HepG2 (cell line): ENCODE results near the gene S100A12. TPM values are rescaled to one million over a fixed set of nuclear protein-coding genes. Genes with fewer than 3 reads are reported as not detected.
A peak's percentile ranks its signal among the peaks of the same experiment; 100 is the strongest.

Experiments used
- ATF7 ChIP-seq, 2 experiments: fragments of 450-650 bp in 1 of 2; sonication (generic) in 1 of 2; formaldehyde crosslinking in 1 of 2; IDR thresholded peaks; 2 replicates each; pipeline versions ENCODE4 v1.4.0 to v1.6.1; 2016 to 2020; ENCODE audit warnings: antibody characterized with exemption in 1 of 2, mild to moderate bottlenecking in 1 of 2, missing genetic modification reagents in 1 of 2
- GLMP ChIP-seq: sonication (generic); formaldehyde crosslinking; IDR thresholded peaks from 2 replicates; pipeline ENCODE4 v1.9.0; 2021; ENCODE audit warnings: missing genetic modification reagents, mild to moderate bottlenecking, borderline replicate concordance
- GTF3A ChIP-seq: sonication (generic); formaldehyde crosslinking; conservative IDR thresholded peaks from 2 replicates; pipeline ENCODE4 v1.4.0; 2020; ENCODE audit warnings: mild to moderate bottlenecking, missing genetic modification reagents
- HMGXB4 ChIP-seq, 2 experiments: sonication (generic) in 1 of 2; formaldehyde crosslinking in 1 of 2; IDR thresholded peaks; 2 replicates each; pipeline versions ENCODE4 v1.4.0 to v1.6.1; 2018 to 2020; ENCODE audit warnings: missing genetic modification reagents in 2 of 2, borderline replicate concordance in 1 of 2, low read depth in 1 of 2, mild to moderate bottlenecking in 1 of 2, missing biosample characterization in 1 of 2
- HOXA9 ChIP-seq: sonication (generic); formaldehyde crosslinking; IDR thresholded peaks from 2 replicates; pipeline ENCODE4 v1.8.1; 2022; ENCODE audit warnings: missing genetic modification reagents, mild to moderate bottlenecking, moderate library complexity, borderline replicate concordance
- JARID2 ChIP-seq: sonication (generic); formaldehyde crosslinking; IDR thresholded peaks from 2 replicates; pipeline ENCODE4 v1.8.1; 2023; ENCODE audit warnings: missing genetic modification reagents, inconsistent platforms; ENCODE audit not compliant: insufficient replicate concordance
- MEIS1 ChIP-seq: sonication (generic); formaldehyde crosslinking; IDR thresholded peaks from 2 replicates; pipeline ENCODE4 v1.9.0; 2021; ENCODE audit warnings: mild to moderate bottlenecking, missing genetic modification reagents, moderate library complexity, borderline replicate concordance
- NFKBIZ ChIP-seq: IDR thresholded peaks from 2 replicates; pipeline ENCODE4 v1.6.1; 2018; ENCODE audit warnings: missing genetic modification reagents, missing compliant biosample characterization
- NR2F2 ChIP-seq: IDR thresholded peaks from 2 replicates; pipeline ENCODE4 v1.6.1; 2012; ENCODE audit warnings: low read depth, inconsistent platforms, borderline replicate concordance
- STAT6 ChIP-seq: sonication (generic); formaldehyde crosslinking; IDR thresholded peaks from 2 replicates; pipeline ENCODE4 v1.4.0; 2020; ENCODE audit warnings: missing genetic modification reagents, mild to moderate bottlenecking, borderline replicate concordance
- TFDP1 ChIP-seq: IDR thresholded peaks from 2 replicates; pipeline ENCODE4 v1.6.1; 2016; ENCODE audit warnings: missing compliant biosample characterization, missing genetic modification reagents, borderline replicate concordance
- TGIF2 ChIP-seq: IDR thresholded peaks from 2 replicates; pipeline ENCODE4 v1.6.1; 2016; ENCODE audit warnings: control low read depth, missing compliant biosample characterization
- TP53 ChIP-seq: sonication (generic); formaldehyde crosslinking; conservative IDR thresholded peaks from 2 replicates; pipeline ENCODE4 v1.4.0; 2020; ENCODE audit warnings: missing genetic modification reagents
- ZMAT3 ChIP-seq: sonication (generic); formaldehyde crosslinking; conservative IDR thresholded peaks from 2 replicates; pipeline ENCODE4 v1.7.0; 2021; ENCODE audit warnings: missing genetic modification reagents
- ZNF18 ChIP-seq: sonication (generic); formaldehyde crosslinking; IDR thresholded peaks from 2 replicates; pipeline ENCODE4 v1.8.0; 2022; ENCODE audit warnings: mild to moderate bottlenecking, missing genetic modification reagents; ENCODE audit not compliant: insufficient replicate concordance
- ZNF224 ChIP-seq: sonication (generic); formaldehyde crosslinking; IDR thresholded peaks from 2 replicates; pipeline ENCODE4 v1.5.0; 2020; ENCODE audit warnings: mild to moderate bottlenecking, missing genetic modification reagents
- ZNF446 ChIP-seq: sonication (generic); formaldehyde crosslinking; IDR thresholded peaks from 2 replicates; pipeline ENCODE4 v1.5.0; 2020; ENCODE audit warnings: mild to moderate bottlenecking, missing genetic modification reagents
- ZNF7 ChIP-seq: IDR thresholded peaks from 2 replicates; pipeline ENCODE4 v1.6.1; 2016; ENCODE audit warnings: missing biosample characterization, missing genetic modification reagents
- ZNF773 ChIP-seq: sonication (generic); formaldehyde crosslinking; IDR thresholded peaks from 2 replicates; pipeline ENCODE4 v1.4.0; 2020; ENCODE audit warnings: missing genetic modification reagents, borderline replicate concordance
- ZNF777 ChIP-seq: sonication (generic); formaldehyde crosslinking; IDR thresholded peaks from 2 replicates; pipeline ENCODE4 v1.4.0; 2020; ENCODE audit warnings: missing genetic modification reagents
- ZNF792 ChIP-seq: IDR thresholded peaks from 2 replicates; pipeline ENCODE4 v1.6.1; 2016
- polyA plus RNA-seq, 8 experiments: library from polyadenylated mRNA; depleted of rRNA in 3 of 8; stranded (reverse) in 7 of 8; unstranded in 1 of 8; fragments of >200 nt; fragmentation: Illumina TruSeq in 4 of 8; extraction: Trizol in 4 of 8; gene quantifications; 2 replicates each; pipeline versions ENCODE4 v1.2.1 to v1.2.3, GENCODE V29; 2011 to 2016; ENCODE audit warnings: low read depth in 4 of 8, missing spikeins in 1 of 8, mixed read lengths in 1 of 8; ENCODE audit not compliant: insufficient read depth in 1 of 8
- total RNA-seq, 5 experiments: library from RNA; depleted of rRNA; stranded (reverse); fragments of >200 nt; fragmentation: Illumina TruSeq; extraction: Trizol; gene quantifications; 2 replicates each; pipeline ENCODE4 v1.2.3, GENCODE V29; 2016; ENCODE audit warnings: low read depth in 1 of 5

The S100A12 gene
- total and polyA plus RNA-seq, 2 of the 13 experiments (the other 11 are each of a cell fraction or from before 2014, with no cell fraction given), result not detected

GRCh38 chr1:153422450-153423068 is 47.1 kb upstream of the S100A12 start (continued):
- TF ChIP-seq GTF3A (CRISPR knock-in tag) (no peak), ZMAT3 (no peak), ZNF792 (CRISPR knock-in tag) (peak; percentile 72; the same call in 1 of the 2 replicates), ZNF446 (CRISPR knock-in tag) (no peak), HMGXB4 (CRISPR knock-in tag; IDR thresholded peaks at IDR 0.05; ENCODE audit: borderline replicate concordance in 1 of 2, low read depth in 1 of 2) (no peak), TGIF2 (CRISPR knock-in tag) (peak; percentile 78), NFKBIZ (CRISPR knock-in tag) (0 out of 2 replicates have a peak, but pooled peaks have one; percentile 58), GLMP (CRISPR knock-in tag) (no peak), JARID2 (no peak), STAT6 (CRISPR knock-in tag) (no peak), ZNF773 (CRISPR knock-in tag) (no peak), NR2F2 (no peak), ZNF7 (CRISPR knock-in tag) (no peak), ZNF18 (CRISPR knock-in tag) (no peak), TFDP1 (CRISPR knock-in tag) (no peak), HOXA9 (CRISPR knock-in tag) (no peak), ZNF224 (no peak), MEIS1 (CRISPR knock-in tag) (no peak), TP53 (CRISPR knock-in tag) (peak; percentile 77; the same call in 1 of the 2 replicates), ZNF777 (CRISPR knock-in tag) (no peak), ATF7 (IDR thresholded peaks at IDR 0.05) (peak; percentile 90), ATF7 (CRISPR knock-in tag; IDR thresholded peaks at IDR 0.05) (no peak)
